H1 (cell line): ENCODE results near the gene NPM1. TPM values are rescaled to one million over a fixed set of nuclear protein-coding genes. Genes with fewer than 3 reads are reported as not detected.

Experiments
- CTCF ChIA-PET: fragments of 300-600 bp; sonication (Branson Sonifier 250); formaldehyde crosslinking; loops from one replicate; lab custom pipeline; 2021; ENCODE audit not compliant: partially characterized antibody; lab: Charles Lee
- POLR2A ChIA-PET: fragments of 300-600 bp; sonication (Branson Sonifier 250); formaldehyde crosslinking; loops from one replicate; lab custom pipeline; 2021; ENCODE audit warnings: inconsistent platforms; ENCODE audit not compliant: partially characterized antibody; lab: Charles Lee
- DNase-seq, 2 experiments: peaks; one replicate each; pipeline versions ENCODE4 v3.0.0 to v3.0.0-alpha.2; 2010 to 2022; ENCODE audit warnings: low spot score in 2 of 2, low read depth in 1 of 2, mixed read lengths in 1 of 2
- FAIRE-seq: peaks from 2 replicates; lab custom pipeline; 2011; peaks lifted over from hg19 to GRCh38; lab: Jason Lieb, UNC
- H2AFZ ChIP-seq: 2 replicates; pipeline ENCODE4 v1.8.1; 2012; ENCODE audit warnings: low read length, inconsistent platforms
- H2AK5ac ChIP-seq: 2 replicates; pipeline ENCODE4 v1.6.1; 2013; ENCODE audit warnings: low read depth, low read length
- H2BK120ac ChIP-seq: replicated peaks from 2 replicates; pipeline ENCODE3; 2013; ENCODE audit warnings: low read depth, low read length, inconsistent platforms
- H2BK12ac ChIP-seq: 2 replicates; pipeline ENCODE4 v1.6.1; 2013; ENCODE audit warnings: low read depth, low read length
- H2BK15ac ChIP-seq: 2 replicates; pipeline ENCODE4 v1.6.1; 2013; ENCODE audit warnings: low read length
- H2BK20ac ChIP-seq: 2 replicates; pipeline ENCODE4 v1.6.1; 2013; ENCODE audit warnings: low read length
- H2BK5ac ChIP-seq: 2 replicates; pipeline ENCODE4 v1.6.1; 2013; ENCODE audit warnings: low read depth, low read length
- H3K14ac ChIP-seq: 2 replicates; pipeline ENCODE4 v1.6.1; 2013; ENCODE audit warnings: inconsistent platforms; ENCODE audit not compliant: insufficient read length
- H3K18ac ChIP-seq: 2 replicates; pipeline ENCODE4 v1.6.1; 2013; ENCODE audit warnings: low read length; ENCODE audit errors: extremely low read depth
- H3K23ac ChIP-seq: 2 replicates; pipeline ENCODE4 v1.6.1; 2013; ENCODE audit warnings: inconsistent platforms; ENCODE audit not compliant: insufficient read length
- H3K23me2 ChIP-seq: 2 replicates; pipeline ENCODE4 v1.6.1; 2013; ENCODE audit warnings: low read depth, low read length
- H3K27ac ChIP-seq: 2 replicates; pipeline ENCODE4 v1.6.1; 2011; ENCODE audit warnings: low read depth, low read length, inconsistent platforms
- H3K27me3 ChIP-seq, 4 experiments: replicated peaks in 1 of 4; 1 replicate in 1 of 4; 2 replicates in 3 of 4; pipeline versions ENCODE4 v1.6.1 to v1.8.1; 2011 to 2013; ENCODE audit warnings: low read length in 3 of 4, mild to moderate bottlenecking in 3 of 4, inconsistent platforms in 2 of 4, mixed read lengths in 2 of 4, moderate library complexity in 1 of 4; ENCODE audit not compliant: control insufficient read depth in 3 of 4, insufficient read depth in 3 of 4; ENCODE audit errors: extremely low read depth in 1 of 4
- H3K36me3 ChIP-seq, 4 experiments: 2 replicates each; pipeline versions ENCODE4 v1.6.1 to v1.8.1; 2011 to 2013; ENCODE audit warnings: mild to moderate bottlenecking in 4 of 4, low read length in 3 of 4, moderate library complexity in 2 of 4, control low read depth in 1 of 4, inconsistent platforms in 1 of 4; ENCODE audit not compliant: insufficient read depth in 4 of 4, control insufficient read depth in 2 of 4
- H3K4ac ChIP-seq: replicated peaks from 2 replicates; pipeline ENCODE3; 2013; ENCODE audit warnings: low read length, low read depth, mixed read lengths, inconsistent platforms; ENCODE audit not compliant: insufficient read length
- H3K4me1 ChIP-seq, 4 experiments: replicated peaks in 1 of 4; 1 replicate in 1 of 4; 2 replicates in 3 of 4; pipeline versions ENCODE4 v1.6.1 to v1.8.1; 2011 to 2013; ENCODE audit warnings: low read length in 3 of 4, inconsistent platforms in 2 of 4, mixed read lengths in 1 of 4; ENCODE audit not compliant: insufficient read depth in 4 of 4, control insufficient read depth in 3 of 4
- H3K4me2 ChIP-seq, 2 experiments: 2 replicates each; pipeline versions ENCODE4 v1.6.1 to v1.8.1; 2011 to 2013; ENCODE audit warnings: low read depth in 2 of 2, low read length in 2 of 2, control low read depth in 1 of 2, inconsistent platforms in 1 of 2, mild to moderate bottlenecking in 1 of 2; ENCODE audit not compliant: insufficient read depth in 1 of 2
- H3K4me3 ChIP-seq, 4 experiments: fragments of 200-600, 300-600 bp in 1 of 4; sonication (generic), shearing (Covaris generic), sonication (Bioruptor Twin) in 1 of 4; 2 replicates each; pipeline versions ENCODE4 v1.5.1 to v1.8.1; 2011 to 2016; ENCODE audit warnings: low read length in 4 of 4, low read depth in 3 of 4, control low read depth in 2 of 4, inconsistent platforms in 2 of 4, mild to moderate bottlenecking in 2 of 4, mixed read lengths in 1 of 4, moderate library complexity in 1 of 4; ENCODE audit not compliant: insufficient read depth in 2 of 4; ENCODE audit errors: extremely low read depth in 1 of 4
- H3K56ac ChIP-seq: replicated peaks from 2 replicates; pipeline ENCODE3; 2013; ENCODE audit warnings: low read depth, mild to moderate bottlenecking, mixed read lengths, low read length, inconsistent platforms; ENCODE audit not compliant: insufficient read length
- H3K79me1 ChIP-seq: 2 replicates; pipeline ENCODE4 v1.6.1; 2013; ENCODE audit warnings: low read depth, low read length, control low read depth
- H3K79me2 ChIP-seq, 2 experiments: 2 replicates each; pipeline versions ENCODE4 v1.6.1 to v1.8.1; 2012 to 2013; ENCODE audit warnings: low read length in 2 of 2, mild to moderate bottlenecking in 2 of 2, inconsistent platforms in 1 of 2; ENCODE audit not compliant: insufficient read depth in 2 of 2, control insufficient read depth in 1 of 2
- H3K9ac ChIP-seq, 4 experiments: replicated peaks in 1 of 4; 1 replicate in 1 of 4; 2 replicates in 3 of 4; pipeline versions ENCODE4 v1.6.1 to v1.8.1; 2011 to 2013; ENCODE audit warnings: low read depth in 3 of 4, low read length in 3 of 4, control low read depth in 2 of 4, mild to moderate bottlenecking in 2 of 4, moderate library complexity in 2 of 4, inconsistent platforms in 1 of 4; ENCODE audit errors: extremely low read depth in 1 of 4
- H3K9me3 ChIP-seq, 2 experiments: 2 replicates each; pipeline versions ENCODE4 v1.6.1 to v1.8.1; 2012 to 2013; ENCODE audit warnings: mild to moderate bottlenecking in 2 of 2, moderate library complexity in 2 of 2, control low read depth in 1 of 2, inconsistent platforms in 1 of 2, low read depth in 1 of 2, low read length in 1 of 2, mixed read lengths in 1 of 2; ENCODE audit not compliant: insufficient read depth in 2 of 2
- H4K20me1 ChIP-seq, 2 experiments: replicated peaks in 1 of 2; 2 replicates each; pipeline versions ENCODE3 to v1.8.1; 2011 to 2013; ENCODE audit warnings: inconsistent platforms in 2 of 2, low read length in 2 of 2, mild to moderate bottlenecking in 1 of 2; ENCODE audit not compliant: insufficient read depth in 2 of 2, control insufficient read depth in 1 of 2
- H4K5ac ChIP-seq: 2 replicates; pipeline ENCODE4 v1.6.1; 2013; ENCODE audit warnings: low read length, low read depth, mixed read lengths, inconsistent platforms; ENCODE audit not compliant: insufficient read length
- H4K8ac ChIP-seq: 2 replicates; pipeline ENCODE4 v1.8.0; 2013; ENCODE audit warnings: mild to moderate bottlenecking, moderate library complexity, low read length, inconsistent platforms; ENCODE audit not compliant: insufficient read depth; ENCODE audit errors: extremely low read depth
- H4K91ac ChIP-seq: replicated peaks from 2 replicates; pipeline ENCODE3; 2013; ENCODE audit warnings: low read length, mixed read lengths, inconsistent platforms; ENCODE audit not compliant: insufficient read length
- CBX5 ChIP-seq: fragments of 300-800, 300-1000 bp; sonication (generic); IDR thresholded peaks from 2 replicates; pipeline ENCODE4 v1.7.1; 2016; ENCODE audit warnings: antibody characterized with exemption, low read length, low read depth
- EZH2 ChIP-seq: fragments of 200-600 bp; sonication (generic); IDR thresholded peaks from 2 replicates; pipeline ENCODE4 v1.7.1; 2012; ENCODE audit warnings: low read depth, mild to moderate bottlenecking, moderate library complexity, low read length, inconsistent platforms; ENCODE audit not compliant: severe bottlenecking
- HDAC6 ChIP-seq: IDR thresholded peaks from one replicate; pipeline ENCODE4 v1.7.1; 2012; ENCODE audit warnings: low read depth, mild to moderate bottlenecking, inconsistent platforms, low read length, moderate library complexity
- KDM5A ChIP-seq: fragments of 200-600 bp; IDR thresholded peaks from 2 replicates; pipeline ENCODE4 v1.7.1; 2012; ENCODE audit warnings: mild to moderate bottlenecking, low read length, inconsistent platforms, mixed read lengths
- NRF1 ChIP-seq: IDR thresholded peaks from 2 replicates; pipeline ENCODE4 v1.6.1; 2011; ENCODE audit warnings: mild to moderate bottlenecking, low read depth, low read length, improper control_type of control experiment
- RAD21 ChIP-seq, 2 experiments: IDR thresholded peaks in 1 of 2; conservative IDR thresholded peaks in 1 of 2; 2 replicates each; pipeline ENCODE4 v1.6.1; 2011; ENCODE audit warnings: low read depth in 2 of 2, low read length in 2 of 2, improper control_type of control experiment in 1 of 2, inconsistent platforms in 1 of 2, mild to moderate bottlenecking in 1 of 2, moderate library complexity in 1 of 2
- RNF2 ChIP-seq: fragments of 200-900, 300-1000 bp; sonication (generic); IDR thresholded peaks from 2 replicates; pipeline ENCODE4 v1.7.1; 2016; ENCODE audit warnings: borderline replicate concordance, low read depth, mild to moderate bottlenecking, antibody characterized with exemption, low read length; ENCODE audit not compliant: poor library complexity, severe bottlenecking; ENCODE audit errors: missing control alignments
- SIRT6 ChIP-seq: IDR thresholded peaks from one replicate; pipeline ENCODE4 v1.7.1; 2012; ENCODE audit warnings: low read length, inconsistent platforms
- SP1 ChIP-seq: IDR thresholded peaks from 2 replicates; pipeline ENCODE4 v1.6.1; 2011; ENCODE audit warnings: low read depth, low read length
- TAF7 ChIP-seq: optimal IDR thresholded peaks from 2 replicates; pipeline ENCODE3; 2011; ENCODE audit warnings: low read depth, mild to moderate bottlenecking, inconsistent platforms, low read length, moderate library complexity, borderline replicate concordance
- WGBS, 2 experiments: shearing (Covaris generic) in 1 of 2; methylation state at CpG; one replicate each; pipeline versions ENCODE4 v1.1.6 to v1.1.7; 2013 to 2015; ENCODE audit warnings: low lambda C conversion rate in 2 of 2, mixed read lengths in 2 of 2, inconsistent platforms in 1 of 2, low coverage in 1 of 2, missing lambda C conversion rate in 1 of 2; ENCODE audit not compliant: insufficient replicate concordance in 2 of 2, insufficient coverage in 1 of 2, insufficient read length in 1 of 2; ENCODE audit errors: extremely low coverage in 1 of 2, missing lambda C conversion rate in 1 of 2; 5-methylcytosine and 5-hydroxymethylcytosine counted together
- polyA plus RNA-seq, 7 experiments: library from polyadenylated mRNA; depleted of rRNA in 3 of 7; stranded (reverse) in 5 of 7; unstranded in 2 of 7; fragments of >200 nt in 5 of 7; fragments of 200-250 nt in 2 of 7; gene quantifications; 1 replicate in 5 of 7; 2 replicates in 1 of 7; 4 replicates in 1 of 7; pipeline versions ENCODE4 v1.2.1 to v1.2.3, GENCODE V29; 2011 to 2013; ENCODE audit warnings: missing spikeins in 2 of 7, mixed read lengths in 2 of 7
- total RNA-seq: library from RNA; stranded (reverse); fragmentation: NEBNext Ultra II Directional; extraction: Animal tissue kit (Norgen Biotek cat#: 25700); gene quantifications from 2 replicates; pipeline ENCODE4 v1.2.1, GENCODE V29; 2021

NPM1 gene
- total and polyA plus RNA-seq, 2 of the 8 experiments (the other 6 are each of a cell fraction or from before 2014, with no cell fraction given): 2,182 to 4,042 TPM

DNA sequence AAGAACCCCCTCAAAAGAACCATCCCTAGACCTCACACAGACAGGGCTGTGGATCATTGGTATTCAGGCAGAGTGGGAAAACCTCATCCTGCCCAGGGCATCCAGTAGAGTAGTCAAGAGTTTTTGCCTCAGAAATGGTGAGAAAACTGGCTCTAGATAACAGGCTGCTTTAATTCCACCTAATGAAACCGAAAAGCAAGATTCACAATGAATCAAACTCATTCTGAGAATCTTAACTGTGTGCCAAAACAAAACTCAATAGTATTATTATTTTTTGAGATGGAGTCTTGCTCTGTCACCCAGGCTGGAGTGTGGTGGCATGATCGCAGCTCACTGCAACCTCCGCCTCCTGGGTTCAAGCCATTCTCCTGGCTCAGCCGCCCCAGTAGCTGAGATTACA is 17.8 kb upstream of the NPM1 start:
- CTCF ChIA-PET: interaction anchor here (0.6 to 2.7 kb wide), 7 partner anchors 10 to 108 kb away, joined by 3 to 10 read pairs (median 3); partner anchors contain the start of gene TLX3
- H3K4ac ChIP-seq: no peak overlapping the region

More for the DNA sequence above, 17.8 kb upstream of the NPM1 start:
- H3K27me3 ChIP-seq: no peaks in the 10 kb centered on the region
- WGBS, 2 experiments: 91% methylated on average over 4 of the region's 4 CpGs; no CpG with 5 or more reads in 1 of the 2 experiments
- no peak for DNase-seq
- FAIRE-seq: no peak
- H3K23me2 ChIP-seq: no peaks in the 10 kb centered on the region
- H2BK15ac ChIP-seq: no peak overlapping the region
- no peak overlapping the region for H3K18ac ChIP-seq
- H3K14ac ChIP-seq: no peak overlapping the region
- no peaks in the 10 kb centered on the region for H3K36me3 ChIP-seq
- no peak overlapping the region for H2BK120ac ChIP-seq
- H4K8ac ChIP-seq: no peak overlapping the region
- H3K27ac ChIP-seq: no peak overlapping the region
- H4K91ac ChIP-seq: no peak overlapping the region
- no peak overlapping the region for H4K5ac ChIP-seq
- TF ChIP-seq SP1 (no peak), SIRT6 (no peak), EZH2 (no peak), RNF2 (no peak), KDM5A (no peak), NRF1 (no peak), TAF7 (no peak), RAD21 (IDR thresholded peaks at IDR 0.05 in 1 of 2, conservative IDR thresholded peaks at IDR 0.05 in 1 of 2; ENCODE audit: low read depth in 2 of 2, low read length in 2 of 2) (no peak), HDAC6 (no peak), CBX5 (no peak)
- TF ChIP-seq, all 59 proteins: peak for 0
- no peaks in the 10 kb centered on the region for H3K4me1 ChIP-seq
- H2BK20ac ChIP-seq: no peak overlapping the region
- no peak overlapping the region for H3K4me2 ChIP-seq
- no peak overlapping the region for H3K23ac ChIP-seq
- 0 out of 2 replicates have a peak, but pooled peaks cover 2% of the 10 kb centered on the region for H3K79me1 ChIP-seq
- H2BK12ac ChIP-seq: no peak overlapping the region
- no peaks in the 10 kb centered on the region for H3K79me2 ChIP-seq
- H2AFZ ChIP-seq: no peak overlapping the region
- H3K4me3 ChIP-seq: no peak overlapping the region
- H3K9ac ChIP-seq: no peak overlapping the region
- no peaks in the 10 kb centered on the region for H3K9me3 ChIP-seq
- no peak overlapping the region for H2BK5ac ChIP-seq
- POLR2A ChIA-PET: interaction anchor here (1.3 to 10.9 kb wide), 3 partner anchors 10 to 23 kb away, joined by 3 to 105 read pairs (median 4); partner anchors contain the start of gene NPM1
- H3K56ac ChIP-seq: no peak overlapping the region
- no peaks in the 10 kb centered on the region for H4K20me1 ChIP-seq
- no peak overlapping the region for H2AK5ac ChIP-seq
